ENCODE results near the gene SULF2. TPM values are rescaled to one million over a fixed set of nuclear protein-coding genes. Genes with fewer than 3 reads are reported as not detected.

Gene SULF2
- polyA plus RNA-seq, 1 donor from 2014 or later = 1.7 TPM

- Mint-ChIP-seq H3K36me3 (peaks cover 1% of the 10 kb centered on the region), H3K4me3 (no peak overlapping the region), H3K27ac (peak overlapping the region in 1 of 3 donors; percentile 79), H3K9me3 (peaks cover 0 to 5% (median 0%) of the 10 kb centered on the region in 3 donors), H3K27me3 (peaks cover 17% of the 10 kb centered on the region), H3K4me1 (no peaks in the 10 kb centered on the region)
Observed at GRCh38 chr20:47765691-47766594, 19.3 kb downstream of the SULF2 start.

- no peak overlapping the region for H3K4me3 Mint-ChIP-seq
- H3K9me3 Mint-ChIP-seq = peaks cover 0 to 5% (median 0%) of the 10 kb centered on the region in 3 donors
- H3K36me3 Mint-ChIP-seq = peaks cover 1% of the 10 kb centered on the region
- H3K27me3 Mint-ChIP-seq = peaks cover 23% of the 10 kb centered on the region
- H3K4me1 Mint-ChIP-seq = no peaks in the 10 kb centered on the region
- no peak overlapping the region for H3K27ac Mint-ChIP-seq
Observed at GRCh38 chr20:47765271-47765670, 20.0 kb downstream of the SULF2 start.

- peaks cover 1% of the 10 kb centered on the region for H3K36me3 Mint-ChIP-seq
- no peaks in the 10 kb centered on the region for H3K4me1 Mint-ChIP-seq
- H3K9me3 Mint-ChIP-seq = peaks cover 0 to 2% (median 0%) of the 10 kb centered on the region in 3 donors
- H3K4me3 Mint-ChIP-seq = no peak overlapping the region
- H3K27me3 Mint-ChIP-seq = peaks cover 25% of the 10 kb centered on the region
- no peak overlapping the region for H3K27ac Mint-ChIP-seq
Observed at GRCh38 chr20:47764154-47764733, 21.0 kb downstream of the SULF2 start.

- H3K4me1 Mint-ChIP-seq = no peaks in the 10 kb centered on the region
- H3K9me3 Mint-ChIP-seq = peaks cover 0 to 2% (median 0%) of the 10 kb centered on the region in 3 donors
- H3K36me3 Mint-ChIP-seq = peaks cover 1% of the 10 kb centered on the region
- H3K4me3 Mint-ChIP-seq = no peak overlapping the region
- peaks cover 27% of the 10 kb centered on the region for H3K27me3 Mint-ChIP-seq
- no peak overlapping the region for H3K27ac Mint-ChIP-seq
Observed at GRCh38 chr20:47762699-47763268, 22.5 kb downstream of the SULF2 start.

- Mint-ChIP-seq H3K9me3 (peaks cover 0 to 2% (median 0%) of the 10 kb centered on the region in 3 donors), H3K27me3 (peaks cover 32% of the 10 kb centered on the region), H3K36me3 (peaks cover 1% of the 10 kb centered on the region), H3K27ac (no peak overlapping the region), H3K4me3 (no peak overlapping the region), H3K4me1 (no peaks in the 10 kb centered on the region)
Observed at GRCh38 chr20:47761482-47762047, 23.7 kb downstream of the SULF2 start.

- peaks cover 0 to 2% (median 0%) of the 10 kb centered on the region in 3 donors for H3K9me3 Mint-ChIP-seq
- H3K36me3 Mint-ChIP-seq = peaks cover 1% of the 10 kb centered on the region
- peak overlapping the region in 1 of 4 donors; percentile 43 for H3K4me3 Mint-ChIP-seq
- peaks cover 29% of the 10 kb centered on the region for H3K27me3 Mint-ChIP-seq
- no peak overlapping the region for H3K27ac Mint-ChIP-seq
- no peaks in the 10 kb centered on the region for H3K4me1 Mint-ChIP-seq
Observed at GRCh38 chr20:47760686-47761481, 24.4 kb downstream of the SULF2 start.

- Mint-ChIP-seq H3K4me1 (no peaks in the 10 kb centered on the region), H3K4me3 (no peak overlapping the region), H3K27ac (peak overlapping the region in 1 of 3 donors; percentile 53), H3K27me3 (peaks cover 24% of the 10 kb centered on the region), H3K36me3 (peaks cover 2% of the 10 kb centered on the region), H3K9me3 (peaks cover 0 to 2% (median 0%) of the 10 kb centered on the region in 3 donors)
Observed at GRCh38 chr20:47758517-47759450, 26.5 kb downstream of the SULF2 start.

- H3K36me3 Mint-ChIP-seq = peaks cover 2% of the 10 kb centered on the region
- no peaks in the 10 kb centered on the region for H3K4me1 Mint-ChIP-seq
- H3K27ac Mint-ChIP-seq = no peak overlapping the region
- H3K4me3 Mint-ChIP-seq = no peak overlapping the region
- no peaks in the 10 kb centered on the region for H3K9me3 Mint-ChIP-seq
- peaks cover 23% of the 10 kb centered on the region for H3K27me3 Mint-ChIP-seq
Observed at GRCh38 chr20:47757145-47758035, 27.9 kb downstream of the SULF2 start.

- H3K4me1 Mint-ChIP-seq = peaks cover 0 to 2% (median 0%) of the 10 kb centered on the region in 3 donors
- peaks cover 2% of the 10 kb centered on the region for H3K36me3 Mint-ChIP-seq
- H3K4me3 Mint-ChIP-seq = no peak overlapping the region
- H3K27me3 Mint-ChIP-seq = peaks cover 8% of the 10 kb centered on the region
- H3K9me3 Mint-ChIP-seq = no peaks in the 10 kb centered on the region
- no peak overlapping the region for H3K27ac Mint-ChIP-seq
Observed at GRCh38 chr20:47754946-47755652, 30.2 kb downstream of the SULF2 start.

- H3K27me3 Mint-ChIP-seq = peaks cover 8% of the 10 kb centered on the region
- peaks cover 0 to 3% (median 3%) of the 10 kb centered on the region in 3 donors for H3K4me1 Mint-ChIP-seq
- no peaks in the 10 kb centered on the region for H3K9me3 Mint-ChIP-seq
- no peak overlapping the region for H3K4me3 Mint-ChIP-seq
- H3K27ac Mint-ChIP-seq = no peak overlapping the region
- peaks cover 2% of the 10 kb centered on the region for H3K36me3 Mint-ChIP-seq
Observed at GRCh38 chr20:47754388-47754715, 30.9 kb downstream of the SULF2 start.

- Mint-ChIP-seq H3K36me3 (peaks cover 2% of the 10 kb centered on the region), H3K27me3 (peaks cover 6% of the 10 kb centered on the region), H3K4me1 (peaks cover 2 to 9% (median 8%) of the 10 kb centered on the region in 3 donors), H3K27ac (no peak overlapping the region), H3K4me3 (no peak overlapping the region), H3K9me3 (no peaks in the 10 kb centered on the region)
Observed at GRCh38 chr20:47753576-47754387, 31.5 kb downstream of the SULF2 start.

- Mint-ChIP-seq H3K36me3 (peaks cover 2% of the 10 kb centered on the region), H3K4me1 (peaks cover 7 to 16% (median 12%) of the 10 kb centered on the region in 3 donors), H3K9me3 (no peaks in the 10 kb centered on the region), H3K27me3 (peaks cover 12% of the 10 kb centered on the region), H3K27ac (no peak overlapping the region), H3K4me3 (no peak overlapping the region)
Observed at GRCh38 chr20:47751449-47751848, 33.8 kb downstream of the SULF2 start.
